Mesodermal cell (in vitro differentiated cells): ENCODE results near the gene MRPL10.

ENCODE experiments used
- H3K27ac ChIP-seq: 2 replicates; pipeline ENCODE4 v1.7.0; 2013; ENCODE audit warnings: mild to moderate bottlenecking, low read depth, low read length, moderate library complexity; ENCODE audit not compliant: severe bottlenecking
- H3K36me3 ChIP-seq: 2 replicates; pipeline ENCODE4 v1.7.1; 2013; ENCODE audit warnings: mild to moderate bottlenecking, low read length, moderate library complexity; ENCODE audit not compliant: control insufficient read depth, insufficient read depth
- H3K4me1 ChIP-seq: one replicate; pipeline ENCODE4 v1.7.1; 2013; ENCODE audit warnings: mild to moderate bottlenecking, low read length; ENCODE audit not compliant: insufficient read depth, control insufficient read depth, poor library complexity, severe bottlenecking
- H3K4me3 ChIP-seq: 2 replicates; pipeline ENCODE4 v1.7.0; 2013; ENCODE audit warnings: low read length, control low read depth, mild to moderate bottlenecking; ENCODE audit not compliant: insufficient read depth, poor library complexity, severe bottlenecking; ENCODE audit errors: extremely low read depth
- H3K9me3 ChIP-seq: 2 replicates; pipeline ENCODE4 v1.7.1; 2013; ENCODE audit warnings: mild to moderate bottlenecking, low read length, moderate library complexity; ENCODE audit not compliant: control insufficient read depth
- WGBS, 2 experiments: methylation state at CpG; one replicate each; pipeline ENCODE4 v1.1.5; 2013; ENCODE audit warnings: missing lambda C conversion rate in 2 of 2; ENCODE audit not compliant: insufficient coverage in 2 of 2; 5-methylcytosine and 5-hydroxymethylcytosine counted together

MRPL10 gene

DNA sequence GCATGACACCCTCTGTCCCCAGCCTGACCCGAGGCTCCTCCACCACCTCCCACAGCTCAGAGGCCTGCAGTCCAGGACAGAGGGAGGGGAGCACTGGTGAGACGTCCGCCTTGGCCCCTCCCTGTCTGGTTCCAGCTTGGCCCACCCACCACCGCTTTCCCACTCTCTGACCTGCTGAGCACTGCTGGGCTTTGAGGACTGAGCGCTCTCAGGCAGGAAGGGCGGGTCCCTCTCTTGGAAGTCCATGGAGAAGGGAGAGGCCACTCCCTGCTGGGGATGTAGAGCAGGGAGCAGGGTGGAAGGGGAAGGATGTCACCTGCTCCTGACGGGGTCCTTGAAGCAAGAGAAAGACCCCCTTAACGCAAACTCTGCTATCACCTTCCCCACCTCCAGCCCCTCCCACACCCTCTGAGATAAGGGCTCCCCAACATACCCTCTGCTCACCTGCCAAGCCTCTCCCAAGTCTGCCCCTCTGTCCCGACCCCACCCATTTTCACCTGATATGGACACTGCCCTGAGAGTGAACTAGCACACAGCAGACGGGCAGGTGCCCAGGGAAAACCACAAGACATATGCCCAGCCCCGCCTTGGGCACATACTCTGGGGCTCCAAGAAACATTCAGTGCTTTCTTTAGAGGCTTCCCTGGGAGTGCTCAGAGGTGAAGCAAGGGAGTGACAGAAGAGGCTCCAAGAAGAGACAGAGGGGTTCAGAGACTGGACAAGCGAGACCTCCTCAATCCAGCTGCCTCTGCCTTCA lies 11.1 kb downstream of the MRPL10 start:
- no peak overlapping the region for H3K27ac ChIP-seq
- peaks cover 45% of the 10 kb centered on the region for H3K36me3 ChIP-seq
- peak overlapping the region; percentile 70 for H3K4me3 ChIP-seq
- H3K9me3 ChIP-seq = no peaks in the 10 kb centered on the region
- 80 to 83% methylated on average over 5 to 7 of the region's 12 CpGs for WGBS, 2 experiments
- peaks cover 9% of the 10 kb centered on the region for H3K4me1 ChIP-seq

DNA sequence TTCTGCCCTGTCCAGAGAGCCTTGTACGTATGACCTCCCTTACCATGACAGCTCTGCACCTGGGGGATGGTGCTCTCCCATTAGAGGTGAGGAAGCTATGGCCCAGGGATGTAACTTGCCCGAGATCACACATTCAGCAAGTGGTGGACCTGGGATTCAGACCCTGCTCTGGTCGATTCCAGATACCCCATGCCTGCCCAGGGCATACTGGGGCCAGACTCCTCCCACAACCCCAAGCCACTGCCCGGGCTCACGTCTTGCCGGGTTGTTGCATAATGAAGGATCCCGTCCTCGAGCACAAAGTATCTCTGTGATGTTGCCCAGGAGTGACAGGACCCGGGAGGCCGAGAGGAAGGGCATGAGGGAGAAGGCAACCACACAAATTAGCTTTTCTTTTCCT lies 11.9 kb downstream of the MRPL10 start:
- Histone ChIP-seq H3K4me1 (peaks cover 9% of the 10 kb centered on the region), H3K4me3 (no peak overlapping the region), H3K36me3 (peaks cover 49% of the 10 kb centered on the region), H3K27ac (no peak overlapping the region), H3K9me3 (no peaks in the 10 kb centered on the region)
- 90 to 95% methylated on average over 7 to 10 of the region's 10 CpGs for WGBS, 2 experiments

DNA sequence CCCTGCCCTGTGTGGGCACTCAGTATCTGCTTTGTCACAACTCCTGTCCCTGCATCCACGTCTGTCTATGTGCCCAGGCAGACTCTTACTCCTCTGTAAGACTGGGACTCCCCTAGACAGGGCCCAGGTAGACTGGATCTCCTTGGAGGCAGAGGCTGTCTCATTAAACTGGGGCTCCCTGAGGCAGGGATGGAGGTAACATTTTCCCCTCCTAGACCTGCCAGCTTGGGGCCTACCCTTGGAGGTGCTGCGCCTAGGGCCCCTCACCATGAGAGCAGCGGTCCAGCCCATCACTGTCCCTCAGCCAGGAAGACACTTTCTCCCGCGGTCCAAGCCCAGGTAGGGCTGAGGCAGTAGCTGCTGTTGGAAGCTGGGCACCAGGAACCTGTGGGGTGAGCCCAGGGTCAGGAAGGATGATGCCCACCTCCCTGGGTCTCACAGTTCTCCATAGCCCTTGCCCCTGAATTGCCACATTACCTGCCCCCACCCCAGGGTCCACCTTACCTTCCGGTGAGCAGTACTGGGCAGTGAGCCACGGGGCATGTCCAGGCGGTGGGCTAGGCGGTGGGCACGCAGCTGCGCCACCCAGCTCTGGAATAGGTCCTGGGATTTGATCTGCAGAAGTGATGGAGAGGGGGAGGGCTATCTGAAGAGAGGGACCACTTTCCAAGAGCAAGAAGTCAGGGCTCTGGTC lies 13.2 kb downstream of the MRPL10 start:
- Histone ChIP-seq H3K4me1 (peaks cover 9% of the 10 kb centered on the region), H3K9me3 (no peaks in the 10 kb centered on the region), H3K27ac (no peak overlapping the region), H3K4me3 (no peak overlapping the region), H3K36me3 (peaks cover 45% of the 10 kb centered on the region)
- 93 to 96% methylated on average over 5 to 9 of the region's 11 CpGs for WGBS, 2 experiments

DNA sequence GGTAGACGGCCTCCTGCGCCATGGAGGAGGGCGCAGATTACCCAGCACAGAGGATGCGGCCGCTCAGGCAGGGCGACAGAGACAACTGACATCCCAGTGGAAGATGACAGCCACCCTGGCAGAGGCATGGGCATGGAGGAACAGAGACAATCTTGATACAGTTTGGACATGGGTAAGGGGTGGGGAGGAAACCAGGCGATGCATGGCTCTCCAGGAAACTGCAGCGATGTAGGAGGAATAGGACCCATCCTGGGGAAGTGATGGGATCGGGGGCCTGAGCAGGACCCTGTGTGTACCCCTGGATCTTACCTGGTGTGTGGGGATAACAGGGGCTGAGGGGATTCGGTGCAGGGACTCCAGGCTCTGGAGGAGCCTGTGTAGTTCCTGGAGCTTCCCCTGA lies 14.4 kb downstream of the MRPL10 start:
- WGBS, 2 experiments = 91 to 98% methylated on average over 8 to 10 of the region's 10 CpGs
- no peak overlapping the region for H3K4me3 ChIP-seq
- peaks cover 2% of the 10 kb centered on the region for H3K4me1 ChIP-seq

DNA sequence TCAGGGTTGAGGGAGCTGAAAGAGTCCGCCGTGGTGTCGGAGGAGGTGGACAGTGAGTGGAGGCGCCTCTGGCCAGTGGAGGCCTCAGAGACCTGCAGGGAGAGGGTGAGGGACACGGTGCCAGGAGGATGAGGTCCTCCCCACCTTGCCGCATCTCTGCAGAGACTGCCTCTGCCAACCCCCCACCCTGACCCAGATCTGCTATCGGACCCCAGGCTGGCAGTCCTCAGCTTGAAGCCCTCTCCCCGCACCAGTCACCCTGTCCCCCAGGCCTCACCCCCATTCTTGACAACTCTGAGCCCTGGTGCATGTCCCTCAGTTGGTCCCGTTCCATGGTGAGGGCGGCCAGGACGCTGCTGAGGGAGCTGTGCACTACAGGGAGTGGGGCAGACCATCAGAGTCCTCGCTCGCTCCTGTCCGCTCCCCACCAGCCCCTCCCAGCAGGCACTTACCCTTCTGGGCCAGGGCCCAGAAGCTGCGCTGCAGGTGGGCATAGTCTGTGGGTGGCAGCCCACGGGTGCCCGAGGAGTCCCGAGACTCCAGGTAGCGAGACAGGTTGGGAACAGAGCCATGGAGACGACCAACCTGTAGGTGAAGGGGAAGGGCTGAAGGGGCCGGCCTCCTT lies 15.1 kb downstream of the MRPL10 start:
- H3K4me1 ChIP-seq = no peaks in the 10 kb centered on the region
- peaks cover 48% of the 10 kb centered on the region for H3K36me3 ChIP-seq
- H3K4me3 ChIP-seq = no peak overlapping the region
- no peak overlapping the region for H3K27ac ChIP-seq
- 94 to 98% methylated on average over 16 to 19 of the region's 21 CpGs for WGBS, 2 experiments
- H3K9me3 ChIP-seq = no peaks in the 10 kb centered on the region

More for the DNA sequence above, 14.4 kb downstream of the MRPL10 start:
- peaks cover 45% of the 10 kb centered on the region for H3K36me3 ChIP-seq
- no peaks in the 10 kb centered on the region for H3K9me3 ChIP-seq
- no peak overlapping the region for H3K27ac ChIP-seq

DNA sequence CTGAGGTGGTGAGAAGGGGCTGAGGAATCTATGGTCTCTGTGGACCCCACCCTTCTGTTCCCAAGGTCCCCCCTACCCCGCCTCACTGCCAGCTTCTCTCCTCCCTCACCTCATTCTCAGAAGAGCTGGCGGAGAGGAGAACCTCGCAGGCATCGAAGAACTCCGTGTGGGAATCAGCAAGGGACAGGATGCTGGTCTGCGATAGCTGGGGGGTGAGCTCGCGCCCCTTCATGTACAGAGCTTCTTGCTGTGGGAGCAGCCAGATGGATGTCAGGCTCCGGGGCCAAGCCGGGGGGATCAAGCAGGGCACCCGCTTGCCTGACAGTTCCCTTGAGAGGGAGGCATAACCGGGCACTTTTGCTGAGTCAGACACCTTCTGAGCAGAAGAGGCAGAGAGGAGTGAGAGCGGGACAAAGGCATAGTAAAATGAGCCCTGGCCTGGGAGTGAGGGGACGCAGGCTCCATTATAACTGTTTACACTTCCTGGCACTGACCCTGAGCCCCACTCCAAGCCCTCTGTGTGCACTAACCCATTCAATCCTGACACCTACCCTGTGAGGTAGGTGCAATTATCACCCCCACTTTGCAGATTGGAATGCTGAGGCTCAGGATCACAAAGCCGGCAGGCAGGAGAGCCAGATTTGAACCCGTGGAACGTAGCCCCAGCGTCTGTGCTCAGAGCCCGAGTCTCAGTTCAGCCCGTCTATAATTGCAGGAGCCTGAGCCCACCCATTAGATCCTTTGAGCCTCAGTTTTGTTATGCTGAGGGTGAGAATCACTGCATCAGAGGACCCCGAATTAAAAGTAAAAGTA lies 16.0 kb downstream of the MRPL10 start:
- H3K36me3 ChIP-seq = peaks cover 49% of the 10 kb centered on the region
- 92 to 94% methylated on average over 15 to 21 of the region's 21 CpGs for WGBS, 2 experiments
- peaks cover 7% of the 10 kb centered on the region for H3K4me1 ChIP-seq
- H3K9me3 ChIP-seq = no peaks in the 10 kb centered on the region
- no peak overlapping the region for H3K27ac ChIP-seq
- no peak overlapping the region for H3K4me3 ChIP-seq

DNA sequence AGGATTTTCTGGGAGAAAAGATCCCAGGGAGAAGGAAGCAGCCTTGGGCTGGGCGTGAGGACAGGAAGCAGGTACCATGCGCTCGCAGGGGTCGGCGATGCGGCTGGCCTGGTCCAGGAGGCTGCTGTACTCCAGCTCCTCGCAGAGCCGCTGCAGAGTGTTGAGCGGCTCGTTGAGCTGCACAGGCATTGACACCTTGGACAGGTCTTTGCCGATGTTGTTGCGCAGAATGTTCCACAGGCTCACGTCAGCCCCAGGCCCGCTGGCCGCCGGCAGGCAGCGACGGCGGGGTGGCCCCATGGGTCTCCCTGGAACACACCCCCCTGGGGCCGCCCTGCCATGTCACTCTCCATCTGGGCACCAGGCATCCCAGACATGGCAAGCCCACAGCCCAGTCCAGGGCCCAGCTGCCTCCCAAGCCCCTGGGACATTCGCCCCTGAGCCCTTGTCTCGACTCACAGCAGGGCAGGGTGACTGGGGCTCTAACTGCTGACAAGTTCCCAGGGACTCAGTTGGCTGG lies 17.8 kb downstream of the MRPL10 start:
- peaks cover 13% of the 10 kb centered on the region for H3K4me1 ChIP-seq
- H3K4me3 ChIP-seq = no peak overlapping the region
- peaks cover 52% of the 10 kb centered on the region for H3K36me3 ChIP-seq
- H3K27ac ChIP-seq = no peak overlapping the region
- no peaks in the 10 kb centered on the region for H3K9me3 ChIP-seq
- WGBS, 2 experiments = 93 to 94% methylated on average over 17 to 22 of the region's 22 CpGs

DNA sequence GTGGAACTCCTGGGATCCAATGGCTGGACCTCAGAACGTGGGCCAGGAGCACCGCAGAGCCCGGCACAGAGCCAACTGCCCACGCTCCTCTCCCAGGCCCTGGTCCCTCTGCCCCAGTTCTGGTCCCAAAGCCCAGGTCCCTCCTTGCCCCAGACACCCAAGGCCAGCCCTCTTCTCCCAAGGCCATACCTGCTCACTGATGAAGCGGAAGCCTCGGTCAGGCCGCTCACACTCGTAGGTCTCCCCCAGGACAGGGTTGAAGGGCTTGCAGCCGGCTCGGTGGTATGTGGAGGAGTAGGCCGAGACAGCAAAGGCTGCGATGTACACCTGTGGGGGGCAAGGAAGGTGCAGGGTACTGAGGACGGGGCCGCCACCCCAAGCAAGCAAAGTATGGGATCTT lies 18.3 kb downstream of the MRPL10 start:
- peaks cover 13% of the 10 kb centered on the region for H3K4me1 ChIP-seq
- no peak overlapping the region for H3K27ac ChIP-seq
- WGBS, 2 experiments = 97 to 98% methylated on average over 11 to 13 of the region's 14 CpGs
- H3K4me3 ChIP-seq = no peak overlapping the region
- peaks cover 52% of the 10 kb centered on the region for H3K36me3 ChIP-seq
- no peaks in the 10 kb centered on the region for H3K9me3 ChIP-seq

DNA sequence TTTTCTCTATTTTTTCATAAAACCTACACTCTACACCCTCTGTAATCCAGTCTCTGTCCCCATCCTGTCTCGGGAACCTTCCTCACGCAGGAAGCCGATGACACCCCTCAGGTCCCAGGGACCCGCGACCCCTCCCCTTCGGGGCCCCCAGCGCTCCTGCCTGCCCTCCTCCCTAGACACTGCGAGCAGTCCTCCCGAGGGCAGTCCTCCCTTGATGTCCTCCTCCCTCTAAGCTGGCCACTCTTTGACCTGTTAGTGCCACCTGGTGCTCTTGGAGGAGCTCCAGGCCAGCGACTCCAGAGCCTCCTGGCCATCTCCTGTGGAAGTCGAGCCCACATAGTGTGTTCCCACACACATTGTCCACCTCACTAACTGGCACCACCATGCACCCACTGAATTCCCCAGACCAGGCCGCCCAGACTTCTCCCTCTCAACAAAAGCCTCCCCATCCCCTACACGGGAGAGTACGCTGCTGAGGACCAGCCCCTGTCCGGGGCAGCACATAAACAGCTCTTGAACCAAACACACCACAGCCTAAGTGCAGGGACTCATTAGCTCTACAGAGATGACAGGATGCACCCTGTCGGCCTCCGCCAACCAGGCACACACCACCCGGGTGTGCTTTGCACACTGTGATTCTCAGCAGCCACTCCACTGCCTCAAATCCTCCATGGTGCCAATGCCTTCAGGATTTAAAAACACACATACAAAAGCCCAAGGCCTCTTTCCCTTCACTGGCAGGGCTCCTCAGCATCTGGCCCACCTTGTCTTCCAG lies 19.0 kb downstream of the MRPL10 start:
- Histone ChIP-seq H3K36me3 (peaks cover 50% of the 10 kb centered on the region), H3K9me3 (no peaks in the 10 kb centered on the region), H3K4me1 (peaks cover 13% of the 10 kb centered on the region), H3K4me3 (no peak overlapping the region), H3K27ac (no peak overlapping the region)
- 88 to 98% methylated on average over 7 to 16 of the region's 18 CpGs for WGBS, 2 experiments
